GM10266 (cell line): ENCODE measurements around the gene MICALL2.

Source experiments
- DNase-seq: peaks from one replicate; pipeline ENCODE4 v3.0.0; 2012; ENCODE audit errors: extremely low spot score
- CTCF ChIP-seq: IDR thresholded peaks from 2 replicates; pipeline ENCODE4 v1.5.1; 2012; ENCODE audit warnings: mild to moderate bottlenecking, low read depth; ENCODE audit not compliant: control insufficient read depth, insufficient read depth; ENCODE audit errors: missing control alignments

Gene MICALL2

DNA sequence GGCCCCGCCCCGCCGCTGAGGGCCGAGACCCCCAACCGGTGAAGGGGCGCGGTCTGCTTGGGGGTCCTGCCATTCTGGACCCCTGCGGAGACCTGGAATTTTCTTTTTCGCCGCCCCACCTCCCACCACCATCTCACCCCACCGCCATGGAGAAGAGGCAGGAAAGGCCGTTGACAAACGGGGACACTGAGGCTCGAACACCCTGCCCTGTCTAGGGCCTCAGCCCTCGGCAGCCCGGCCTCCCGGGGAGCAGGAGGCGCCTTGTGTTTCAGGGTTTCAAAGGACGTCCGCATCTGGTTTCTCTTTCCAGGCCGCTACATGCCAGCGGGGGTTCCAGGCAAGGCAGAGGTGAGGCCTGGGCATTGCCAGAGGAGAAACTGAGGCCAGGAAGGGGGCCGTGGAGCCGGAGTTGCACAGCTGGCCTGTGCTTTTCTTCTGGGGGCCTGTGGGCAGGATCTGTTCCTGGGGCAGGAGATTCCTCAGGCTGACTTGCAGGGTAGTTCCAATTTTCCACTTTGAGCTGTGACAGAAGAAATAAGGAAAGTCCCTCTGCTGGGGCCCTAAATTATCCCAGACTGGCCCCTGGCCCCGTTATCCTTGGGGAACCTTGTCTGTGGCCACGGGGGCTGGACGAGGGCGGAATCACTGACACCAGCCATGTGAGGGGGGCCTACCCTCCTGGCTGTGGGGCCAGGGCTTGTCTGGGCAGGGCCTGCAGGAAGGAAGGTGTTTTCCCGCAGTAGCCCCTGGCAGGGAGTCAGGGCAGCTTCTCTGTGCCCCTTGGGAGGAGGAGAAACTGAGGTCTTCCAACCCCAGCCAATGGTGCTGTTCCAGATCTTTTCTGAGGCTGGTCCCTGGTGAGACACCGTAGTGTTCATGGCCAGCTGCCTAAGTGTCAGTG, 900 bp upstream of the MICALL2 start:
- TF ChIP-seq CTCF: no peak
- peak; percentile 65 for DNase-seq

GRCh38 chr7:1459512-1459892, 232 bp upstream of the MICALL2 start:
- no peak for TF ChIP-seq CTCF
- DNase-seq: peak; percentile 100

DNA sequence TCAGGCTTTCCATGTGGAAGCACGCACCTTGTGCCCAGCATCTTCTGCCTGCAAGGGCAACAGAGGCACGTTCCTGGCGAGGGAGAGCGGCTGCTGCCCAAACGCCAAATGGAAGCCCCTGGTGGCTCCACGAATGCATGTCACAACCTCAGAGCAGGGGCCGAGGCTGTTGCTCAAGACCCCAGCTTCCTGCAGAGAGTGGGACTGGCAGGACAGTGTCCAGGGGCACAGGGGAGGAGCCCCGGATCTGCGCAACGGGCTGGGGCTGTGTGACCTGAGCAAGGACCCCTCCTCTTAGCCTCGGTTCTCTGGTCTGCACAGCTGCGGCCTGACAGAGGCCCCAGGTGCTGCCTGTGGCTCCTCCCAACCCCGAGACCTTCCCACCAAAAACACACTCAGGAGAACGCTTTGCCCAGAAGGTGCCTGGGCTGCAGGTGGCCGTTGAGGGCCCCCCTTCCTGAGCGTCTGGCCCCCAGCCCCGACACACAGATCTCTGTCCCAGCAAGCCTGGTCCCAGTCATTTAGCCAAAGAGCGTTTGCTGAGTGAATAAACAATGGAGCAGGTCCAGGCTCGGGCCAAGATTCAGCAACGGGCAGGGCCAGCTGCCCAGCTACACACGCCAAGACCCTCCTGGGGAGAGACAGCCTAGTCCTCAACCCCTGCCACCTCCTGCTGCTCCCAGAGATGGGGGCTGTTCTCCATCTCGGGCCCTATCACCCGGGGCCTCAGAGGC, 1.2 kb downstream of the MICALL2 start:
- TF ChIP-seq CTCF: no peak
- no peak for DNase-seq

DNA sequence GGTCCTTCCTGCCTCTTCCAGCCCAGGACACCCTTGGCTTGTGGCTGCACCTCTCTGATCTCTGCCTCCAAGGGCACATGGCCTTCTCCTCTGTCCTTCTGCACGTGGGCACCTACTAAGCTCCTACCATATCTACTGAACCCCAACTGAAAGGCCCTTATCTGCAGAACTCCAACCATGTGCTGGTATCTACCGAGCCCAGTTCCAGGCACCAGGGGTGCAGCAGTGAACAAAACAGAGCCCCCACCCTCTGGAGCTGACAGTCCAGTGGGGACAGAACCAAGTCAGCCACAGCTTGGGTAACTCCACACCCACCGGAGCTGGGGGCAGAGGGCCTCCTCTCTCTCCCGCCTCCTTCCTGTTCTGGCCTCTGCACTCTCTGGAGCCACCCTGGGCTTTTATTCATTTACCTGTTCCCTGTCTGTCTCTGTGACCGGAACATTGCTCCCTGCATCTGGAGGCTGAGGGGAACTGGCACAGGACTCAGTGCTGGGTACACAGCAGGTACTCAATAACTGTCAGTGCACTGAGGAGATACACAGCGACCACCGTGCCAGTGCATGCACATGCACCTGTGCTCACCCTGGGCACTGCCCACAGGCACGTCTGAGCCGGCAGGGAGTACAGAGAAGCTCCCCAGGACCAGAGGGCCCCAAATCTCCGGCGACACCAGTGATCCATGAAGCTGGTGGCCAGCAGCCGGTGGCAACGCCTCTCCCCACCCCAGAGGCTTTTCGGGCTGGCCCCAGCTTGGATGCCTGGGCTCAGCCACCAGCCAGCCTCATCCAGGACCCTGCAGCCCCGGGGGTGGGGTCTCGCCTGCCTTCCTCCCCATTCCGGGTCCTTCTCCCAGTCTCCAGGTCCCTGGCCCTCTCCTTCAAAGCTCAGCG, 2.0 kb downstream of the MICALL2 start:
- no peak for TF ChIP-seq CTCF
- no peak for DNase-seq

GRCh38 chr7:1455955-1456354, 3.3 kb downstream of the MICALL2 start:
- no peak for TF ChIP-seq CTCF
- DNase-seq: no peak

- no peak for TF ChIP-seq CTCF
These were observed 3.9 kb downstream of the MICALL2 start for GRCh38 chr7:1455241-1455939.

More at GRCh38 chr7:1455241-1455939, 3.9 kb downstream of the MICALL2 start:
- DNase-seq: no peak
